HepG2 (cell line): ENCODE data around the gene NFAT5. TPM values are rescaled to one million over a fixed set of nuclear protein-coding genes. Genes with fewer than 3 reads are reported as not detected.

ENCODE experiments used
- AGO2 ChIP-seq: fragments of 200-400 bp; formaldehyde crosslinking; optimal IDR thresholded peaks from 2 replicates; pipeline ENCODE3; 2017; ENCODE audit warnings: mild to moderate bottlenecking, low read depth, low read length, moderate library complexity
- ARNT2 ChIP-seq: sonication (generic); formaldehyde crosslinking; IDR thresholded peaks from 2 replicates; pipeline ENCODE4 v1.8.0; 2022; ENCODE audit warnings: mild to moderate bottlenecking, low read depth, missing genetic modification reagents, moderate library complexity
- DMTF1 ChIP-seq: sonication (generic); formaldehyde crosslinking; IDR thresholded peaks from 2 replicates; pipeline ENCODE4 v1.4.0; 2020; ENCODE audit warnings: mild to moderate bottlenecking, missing genetic modification reagents
- IRF2 ChIP-seq: IDR thresholded peaks from 2 replicates; pipeline ENCODE4 v1.6.1; 2018; ENCODE audit warnings: missing genetic modification reagents, missing compliant biosample characterization
- MIXL1 ChIP-seq: IDR thresholded peaks from 2 replicates; pipeline ENCODE4 v1.6.1; 2016
- MTA3 ChIP-seq: sonication (generic); formaldehyde crosslinking; IDR thresholded peaks from 2 replicates; pipeline ENCODE4 v1.4.0; 2020; ENCODE audit warnings: missing genetic modification reagents
- NCOA2 ChIP-seq: sonication (generic); formaldehyde crosslinking; IDR thresholded peaks from 2 replicates; pipeline ENCODE4 v1.8.0; 2022; ENCODE audit warnings: inconsistent platforms
- NFRKB ChIP-seq: fragments of 450-650 bp; IDR thresholded peaks from 2 replicates; pipeline ENCODE4 v1.6.1; 2017
- RBFOX2 ChIP-seq: fragments of 200-400 bp; formaldehyde crosslinking; IDR thresholded peaks from 2 replicates; pipeline ENCODE4 v1.6.1; 2017; ENCODE audit warnings: low read depth, mild to moderate bottlenecking, low read length
- SAP130 ChIP-seq: IDR thresholded peaks from 2 replicates; pipeline ENCODE4 v1.6.1; 2016; ENCODE audit warnings: low read depth
- SP5 ChIP-seq: IDR thresholded peaks from 2 replicates; pipeline ENCODE4 v1.6.1; 2016; ENCODE audit warnings: low read depth, borderline replicate concordance
- STAG1 ChIP-seq: sonication (generic); formaldehyde crosslinking; IDR thresholded peaks from 2 replicates; pipeline ENCODE4 v1.4.0; 2020; ENCODE audit warnings: missing genetic modification reagents
- TBP ChIP-seq: sonication (generic); formaldehyde crosslinking; IDR thresholded peaks from 2 replicates; pipeline ENCODE4 v1.5.0; 2020; ENCODE audit warnings: missing genetic modification reagents
- TCF7 ChIP-seq: sonication (generic); IDR thresholded peaks from 2 replicates; pipeline ENCODE4 v1.6.1; 2016; ENCODE audit warnings: antibody characterized with exemption, low read depth
- THRA ChIP-seq: sonication (generic); formaldehyde crosslinking; IDR thresholded peaks from 2 replicates; pipeline ENCODE4 v1.4.0; 2020; ENCODE audit warnings: missing genetic modification reagents, borderline replicate concordance
- ZC3H13 ChIP-seq: sonication (generic); formaldehyde crosslinking; IDR thresholded peaks from 2 replicates; pipeline ENCODE4 v1.8.1; 2023; ENCODE audit warnings: mild to moderate bottlenecking, missing genetic modification reagents, moderate library complexity
- ZFP82 ChIP-seq: sonication (generic); formaldehyde crosslinking; IDR thresholded peaks from 2 replicates; pipeline ENCODE4 v1.5.1; 2020; ENCODE audit warnings: mild to moderate bottlenecking, missing genetic modification reagents, borderline replicate concordance
- ZMYM2 ChIP-seq: sonication (generic); formaldehyde crosslinking; IDR thresholded peaks from 2 replicates; pipeline ENCODE4 v1.8.0; 2022; ENCODE audit warnings: mild to moderate bottlenecking, missing genetic modification reagents
- ZNF12 ChIP-seq: sonication (generic); formaldehyde crosslinking; IDR thresholded peaks from 2 replicates; pipeline ENCODE4 v1.5.0; 2020; ENCODE audit warnings: missing genetic modification reagents
- ZNF280B ChIP-seq: sonication (generic); formaldehyde crosslinking; IDR thresholded peaks from 2 replicates; pipeline ENCODE4 v1.5.0; 2020; ENCODE audit warnings: missing genetic modification reagents, mild to moderate bottlenecking, borderline replicate concordance
- ZNF530 ChIP-seq: sonication (generic); formaldehyde crosslinking; IDR thresholded peaks from 2 replicates; pipeline ENCODE4 v1.5.0; 2020; ENCODE audit warnings: low read depth, mild to moderate bottlenecking, missing genetic modification reagents
- ZNF574 ChIP-seq: sonication (generic); formaldehyde crosslinking; IDR thresholded peaks from 2 replicates; pipeline ENCODE4 v1.4.0; 2020; ENCODE audit warnings: missing genetic modification reagents
- ZNF589 ChIP-seq: sonication (generic); formaldehyde crosslinking; conservative IDR thresholded peaks from 2 replicates; pipeline ENCODE4 v1.8.0; 2022; ENCODE audit warnings: mild to moderate bottlenecking, moderate library complexity, missing genetic modification reagents
- ZNF790 ChIP-seq: sonication (generic); formaldehyde crosslinking; IDR thresholded peaks from 2 replicates; pipeline ENCODE4 v1.8.0; 2022; ENCODE audit warnings: missing genetic modification reagents, mild to moderate bottlenecking, borderline replicate concordance
- polyA plus RNA-seq, 8 experiments: library from polyadenylated mRNA; depleted of rRNA in 3 of 8; stranded (reverse) in 7 of 8; unstranded in 1 of 8; fragments of >200 nt; fragmentation: Illumina TruSeq in 4 of 8; extraction: Trizol in 4 of 8; gene quantifications; 2 replicates each; pipeline versions ENCODE4 v1.2.1 to v1.2.3, GENCODE V29; 2011 to 2016; ENCODE audit warnings: low read depth in 4 of 8, missing spikeins in 1 of 8, mixed read lengths in 1 of 8; ENCODE audit not compliant: insufficient read depth in 1 of 8
- total RNA-seq, 5 experiments: library from RNA; depleted of rRNA; stranded (reverse); fragments of >200 nt; fragmentation: Illumina TruSeq; extraction: Trizol; gene quantifications; 2 replicates each; pipeline ENCODE4 v1.2.3, GENCODE V29; 2016; ENCODE audit warnings: low read depth in 1 of 5

NFAT5 gene
- total and polyA plus RNA-seq, 2 of the 13 experiments (the other 11 are each of a cell fraction or from before 2014, with no cell fraction given), result 20.5 to 54.3 TPM

GRCh38 chr16:69520800-69521602 lies 44.8 kb upstream of the NFAT5 start (continued):
- no peak for TF ChIP-seq DMTF1
- TF ChIP-seq NCOA2 (CRISPR knock-in tag), result no peak
- TF ChIP-seq MTA3 (CRISPR knock-in tag), result no peak
- TF ChIP-seq ZNF530 (CRISPR knock-in tag), result no peak
- no peak for TF ChIP-seq NFRKB
- no peak for TF ChIP-seq IRF2
- peak; percentile 31; the same call in 1 of the 2 replicates for TF ChIP-seq RBFOX2
- no peak for TF ChIP-seq ZMYM2
- TF ChIP-seq AGO2, result no peak
- 0 out of 2 replicates have a peak, but pooled peaks have one; percentile 8 for TF ChIP-seq STAG1
- no peak for TF ChIP-seq ZNF790
- no peak for TF ChIP-seq ZFP82 (CRISPR knock-in tag)
- 0 out of 2 replicates have a peak, but pooled peaks have one; percentile 16 for TF ChIP-seq TCF7
- TF ChIP-seq ZNF574 (CRISPR knock-in tag), result peak; percentile 46; the same call in 1 of the 2 replicates
- TF ChIP-seq THRA (CRISPR knock-in tag), result no peak
- TF ChIP-seq SP5 (CRISPR knock-in tag), result no peak
- TF ChIP-seq ZNF280B, result no peak
- no peak; the same call in 1 of the 2 replicates for TF ChIP-seq ZNF12 (CRISPR knock-in tag)
- no peak for TF ChIP-seq ZC3H13
- TF ChIP-seq TBP, result no peak
- TF ChIP-seq ZNF589 (CRISPR knock-in tag), result no peak
- TF ChIP-seq SAP130, result peak; percentile 24; the same call in 1 of the 2 replicates
- TF ChIP-seq MIXL1 (CRISPR knock-in tag), result no peak
- no peak for TF ChIP-seq ARNT2
